Type B pancreatic cell (in vitro differentiated cells): Measurements from ENCODE around the gene HDAC3. TPM values are rescaled to one million over a fixed set of nuclear protein-coding genes. Genes with fewer than 3 reads are reported as not detected.

Source experiments
- DNase-seq: peaks from one replicate; pipeline ENCODE4 v3.0.0; 2021; ENCODE audit warnings: mixed read lengths; ENCODE audit not compliant: unreplicated experiment; ENCODE audit errors: extremely low spot score
- H3K27ac Mint-ChIP-seq: 2 replicates; pipeline ENCODE4 v1.8.0; 2021; ENCODE audit warnings: mild to moderate bottlenecking, mixed read lengths
- H3K27me3 Mint-ChIP-seq: 2 replicates; pipeline ENCODE4 v1.8.0; 2021; ENCODE audit warnings: mixed read lengths
- H3K36me3 Mint-ChIP-seq: 2 replicates; pipeline ENCODE4 v1.8.0; 2021; ENCODE audit warnings: mixed read lengths
- H3K4me1 Mint-ChIP-seq: one replicate; pipeline ENCODE4 v1.8.0; 2021; ENCODE audit warnings: mixed read lengths; ENCODE audit not compliant: unreplicated experiment
- H3K4me3 Mint-ChIP-seq: 2 replicates; pipeline ENCODE4 v1.8.0; 2021; ENCODE audit warnings: mild to moderate bottlenecking, mixed read lengths
- H3K9me3 Mint-ChIP-seq: 2 replicates; pipeline ENCODE4 v1.8.0; 2021; ENCODE audit warnings: mixed read lengths
- CTCF ChIP-seq: fragments of 200-600 bp; sonication (generic); conservative IDR thresholded peaks from 2 replicates; pipeline ENCODE4 v1.5.0; 2021; ENCODE audit warnings: antibody characterized with exemption, mild to moderate bottlenecking
- total RNA-seq: library from RNA; stranded (reverse); gene quantifications from 2 replicates; pipeline ENCODE4 v1.2.1, GENCODE V29; 2021; ENCODE audit warnings: low replicate concordance

Gene HDAC3
- total RNA-seq, 1 donor from 2014 or later = 87.8 TPM

- Mint-ChIP-seq H3K36me3 (peaks cover 5% of the 10 kb centered on the region), H3K9me3 (no peaks in the 10 kb centered on the region), H3K27ac (no peak overlapping the region), H3K4me1 (peaks cover 6% of the 10 kb centered on the region), H3K27me3 (no peaks in the 10 kb centered on the region), H3K4me3 (no peak overlapping the region)
- no peak for TF ChIP-seq CTCF
- no peak for DNase-seq
These were observed 36.5 kb upstream of the HDAC3 start for GRCh38 chr5:141672841-141673813.

DNA sequence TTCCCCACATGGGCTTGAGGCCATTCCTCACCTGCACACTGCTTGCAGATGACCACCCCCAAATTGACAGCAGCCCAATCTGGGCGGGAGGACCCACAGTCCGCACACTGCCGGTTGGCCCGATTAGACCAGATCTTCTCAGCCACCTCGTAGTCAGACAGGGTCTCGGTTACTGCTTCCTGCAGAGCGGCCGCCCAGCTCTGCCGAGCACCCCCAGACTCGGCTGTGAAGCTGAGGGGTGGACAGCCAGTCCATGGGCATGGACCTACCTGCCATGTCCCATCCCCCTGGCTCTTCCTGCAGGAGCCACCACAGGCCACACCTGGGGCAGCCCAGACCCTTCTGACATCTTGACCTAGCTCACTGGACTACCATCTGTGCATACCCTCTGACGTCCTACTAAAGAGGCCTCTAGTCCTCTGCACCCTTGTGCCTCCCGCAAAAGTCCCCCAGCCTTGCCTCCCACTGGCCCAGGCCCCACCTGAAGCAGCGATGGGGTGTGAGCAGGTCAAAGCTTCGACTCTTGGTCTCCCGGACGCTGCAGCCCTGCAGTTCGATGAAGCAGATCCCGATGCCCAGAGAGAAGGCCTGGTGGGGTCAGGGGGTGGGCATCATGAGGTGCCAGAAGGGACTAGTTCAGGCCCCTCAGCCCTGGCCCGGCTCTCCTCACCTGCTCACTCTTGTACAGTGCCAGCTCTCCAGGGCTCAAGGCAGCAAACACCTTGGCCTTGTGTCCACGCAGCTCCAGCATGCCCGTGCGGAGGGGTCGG lies 35.6 kb upstream of the HDAC3 start:
- Mint-ChIP-seq H3K36me3 (peaks cover 5% of the 10 kb centered on the region), H3K9me3 (no peaks in the 10 kb centered on the region), H3K27ac (no peak overlapping the region), H3K4me3 (no peak overlapping the region), H3K27me3 (no peaks in the 10 kb centered on the region), H3K4me1 (peaks cover 6% of the 10 kb centered on the region)
- TF ChIP-seq CTCF = no peak
- no peak for DNase-seq

DNA sequence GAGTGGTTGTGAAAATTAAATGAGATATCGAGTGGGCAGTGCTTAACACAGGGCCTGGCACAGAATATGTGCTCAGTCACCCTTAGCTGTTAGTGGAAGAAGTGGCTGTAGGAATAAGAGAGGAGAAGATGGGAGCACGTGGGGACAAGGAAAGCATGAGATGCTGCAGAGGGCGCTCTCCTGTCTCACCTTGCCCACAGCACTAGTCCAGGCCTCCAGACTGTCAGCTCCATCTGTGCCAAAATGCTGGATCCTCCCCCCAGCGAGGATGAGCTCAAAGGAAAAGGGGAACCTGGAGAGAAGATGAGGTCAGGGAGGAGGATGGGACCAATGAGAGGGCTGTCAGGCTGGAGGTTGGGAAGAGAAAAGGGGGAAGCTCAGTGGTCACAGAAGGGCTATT lies 32.9 kb upstream of the HDAC3 start:
- DNase-seq = no peak
- H3K27ac Mint-ChIP-seq = no peak overlapping the region

GRCh38 chr5:141668601-141669265 lies 32.1 kb upstream of the HDAC3 start:
- no peak overlapping the region for H3K4me3 Mint-ChIP-seq
- H3K4me1 Mint-ChIP-seq = peaks cover 10% of the 10 kb centered on the region
- no peak overlapping the region for H3K27ac Mint-ChIP-seq
- no peak for DNase-seq
- H3K9me3 Mint-ChIP-seq = no peaks in the 10 kb centered on the region
- no peak for TF ChIP-seq CTCF
- H3K27me3 Mint-ChIP-seq = no peaks in the 10 kb centered on the region
- H3K36me3 Mint-ChIP-seq = peaks cover 5% of the 10 kb centered on the region

More for the DNA sequence above, 32.9 kb upstream of the HDAC3 start:
- Mint-ChIP-seq H3K36me3 (peaks cover 5% of the 10 kb centered on the region), H3K9me3 (no peaks in the 10 kb centered on the region), H3K27me3 (no peaks in the 10 kb centered on the region), H3K4me3 (no peak overlapping the region), H3K4me1 (peaks cover 10% of the 10 kb centered on the region)
- TF ChIP-seq CTCF = no peak

DNA sequence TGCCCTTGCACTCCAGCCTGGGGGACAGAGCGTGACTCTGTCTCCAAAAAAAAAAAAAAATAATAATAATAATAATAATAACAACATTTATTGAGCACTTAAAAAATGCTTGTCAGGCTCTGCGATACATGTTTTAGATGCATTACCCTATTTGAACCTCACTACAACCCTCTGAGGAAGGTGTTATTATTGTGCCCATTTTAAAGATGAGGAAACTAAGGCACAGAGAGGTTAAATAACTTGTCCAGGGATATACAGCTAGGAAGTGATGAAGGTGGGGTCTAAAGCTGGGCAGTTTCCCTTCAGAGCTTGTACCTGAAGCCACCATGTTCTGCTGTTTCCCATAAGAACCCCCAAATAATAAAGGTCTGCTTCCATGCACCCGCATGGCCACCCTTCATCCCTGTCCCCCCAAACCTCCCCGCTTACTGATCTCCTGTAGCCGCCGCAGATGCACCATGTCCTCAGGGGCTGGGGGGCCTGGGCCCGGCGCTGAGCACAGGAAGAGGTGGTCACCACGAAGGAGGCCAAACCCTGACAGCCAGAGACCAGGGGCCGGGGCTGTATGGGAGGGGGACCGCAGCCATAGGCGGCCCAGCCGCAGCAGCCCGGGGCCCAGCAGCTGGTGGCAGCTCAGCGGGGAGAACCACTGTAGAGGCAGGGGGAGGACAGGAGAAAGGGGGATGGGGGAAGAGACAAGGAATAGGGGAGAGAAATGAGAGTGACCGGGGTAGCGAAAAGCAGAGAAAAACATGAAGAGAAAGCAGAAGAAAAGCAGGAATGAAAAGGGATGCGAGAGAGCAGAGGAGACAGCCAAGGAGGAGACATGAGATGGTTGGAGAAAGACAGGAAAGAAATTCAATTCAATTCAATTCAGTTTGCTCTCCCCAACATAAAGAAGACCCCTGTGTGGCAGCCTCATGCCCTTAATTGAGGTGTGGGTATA lies 29.6 kb upstream of the HDAC3 start:
- no peak for DNase-seq
- Mint-ChIP-seq H3K27ac (no peak overlapping the region), H3K36me3 (peaks cover 5% of the 10 kb centered on the region), H3K4me3 (no peak overlapping the region), H3K4me1 (peaks cover 10% of the 10 kb centered on the region), H3K27me3 (no peaks in the 10 kb centered on the region), H3K9me3 (no peaks in the 10 kb centered on the region)
- no peak for TF ChIP-seq CTCF
